ENCODE measurements around the gene BMI1.

The BMI1 gene

DNA sequence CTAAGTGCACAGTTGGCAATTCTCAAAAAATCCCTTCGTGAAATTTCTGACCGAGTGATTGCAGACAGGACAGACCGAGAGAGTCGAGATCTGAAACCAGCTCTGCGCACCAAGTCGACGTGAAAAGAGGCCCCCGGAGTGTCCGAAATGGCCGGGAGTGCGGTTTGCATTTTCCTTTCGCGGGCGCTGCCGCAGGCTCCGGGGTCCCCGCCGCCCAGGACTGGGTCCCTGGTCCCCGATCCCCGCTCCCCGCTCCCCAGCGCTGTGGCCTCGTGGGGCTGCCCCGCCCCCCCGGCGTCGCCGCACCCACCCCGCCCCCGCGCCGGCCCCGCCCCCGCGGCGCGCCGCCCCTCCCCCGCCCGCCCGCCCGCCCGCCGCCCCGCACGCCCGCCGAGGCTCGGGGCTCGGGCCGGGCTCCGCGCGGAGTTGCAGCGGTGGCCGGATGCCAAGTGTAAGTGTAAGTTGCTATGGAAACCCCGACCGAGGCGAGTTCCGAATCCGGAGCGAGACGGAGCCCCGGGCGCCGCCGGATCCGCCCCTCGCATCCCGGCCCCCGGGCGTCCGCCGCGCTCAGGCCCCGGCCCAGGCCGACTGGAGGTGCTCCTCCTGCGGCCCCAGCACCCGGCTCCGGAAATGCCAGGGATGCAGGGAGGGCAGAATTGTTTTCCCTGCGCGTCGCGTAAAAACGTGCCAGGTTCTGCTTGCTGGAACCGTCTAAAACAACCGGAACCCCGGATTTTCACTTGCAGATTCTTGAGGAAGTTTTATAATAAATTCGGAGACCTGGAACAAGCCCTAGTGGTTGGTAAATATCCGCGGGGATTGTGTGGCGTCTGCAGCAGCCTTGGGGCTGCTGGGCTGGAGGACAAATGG lies 4.6 kb downstream of the BMI1 start:
- H3K4me1 ChIP-seq (ENCODE audit: control insufficient read depth in 1 of 2, insufficient read depth in 2 of 2, low read length in 2 of 2) = peaks cover 3 to 5% of the 10 kb centered on the region in 2 experiments
- no peak overlapping the region for H3K18ac ChIP-seq (ENCODE audit: low read length)
- no peak overlapping the region for H3K27ac ChIP-seq (ENCODE audit: low read depth, low read length)
- no peak overlapping the region for H2BK5ac ChIP-seq (ENCODE audit: low read depth, low read length, poor library complexity)
- H2AK5ac ChIP-seq (ENCODE audit: low read length) = no peak overlapping the region
- peak overlapping the region; percentile 55 for H4K91ac ChIP-seq (ENCODE audit: low read depth, low read length)
- H3K23ac ChIP-seq (ENCODE audit: low read length) = no peak overlapping the region
- H2BK120ac ChIP-seq (ENCODE audit: insufficient read depth, low read length, poor library complexity) = no peak overlapping the region
- peak overlapping the region; percentile 93 for H3K4me2 ChIP-seq (ENCODE audit: low read length)
- no peak overlapping the region for H3K4ac ChIP-seq (ENCODE audit: low read depth, low read length)
- H3K27me3 ChIP-seq (ENCODE audit: insufficient read depth, low read length) = peaks cover 22% of the 10 kb centered on the region
- WGBS (ENCODE audit: extremely low coverage, insufficient coverage, insufficient read length) = no CpG with 5 or more reads among the region's 92 CpGs
- H2AFZ ChIP-seq (ENCODE audit: insufficient read depth, low read length, poor library complexity) = peak overlapping the region; percentile 63
- no peak overlapping the region for H3K9ac ChIP-seq (ENCODE audit: low read length)
- peak overlapping the region; percentile 66 for H3K14ac ChIP-seq (ENCODE audit: low read length)
- DNase-seq = peak; percentile 58 to 75
- peak overlapping the region; percentile 43 for H4K12ac ChIP-seq (ENCODE audit: low read depth, low read length)
- peaks cover 10% of the 10 kb centered on the region for H3K79me1 ChIP-seq (ENCODE audit: low read length)
- peak overlapping the region; percentile 71 for H3K4me3 ChIP-seq (ENCODE audit: low read depth, low read length)
- H2BK12ac ChIP-seq (ENCODE audit: low read length) = no peak overlapping the region
- peak overlapping the region; percentile 54 for H4K8ac ChIP-seq (ENCODE audit: low read depth, low read length)
- H3K36me3 ChIP-seq (ENCODE audit: control insufficient read depth in 1 of 2, insufficient read depth in 2 of 2, low read length in 2 of 2) = peaks cover 2 to 3% of the 10 kb centered on the region in 2 experiments
- H3K79me2 ChIP-seq (ENCODE audit: control insufficient read depth, insufficient read depth, low read length, poor library complexity) = peaks cover 5% of the 10 kb centered on the region
- no peaks in the 10 kb centered on the region for H3K9me3 ChIP-seq (ENCODE audit: insufficient read depth, low read depth, low read length)

DNA sequence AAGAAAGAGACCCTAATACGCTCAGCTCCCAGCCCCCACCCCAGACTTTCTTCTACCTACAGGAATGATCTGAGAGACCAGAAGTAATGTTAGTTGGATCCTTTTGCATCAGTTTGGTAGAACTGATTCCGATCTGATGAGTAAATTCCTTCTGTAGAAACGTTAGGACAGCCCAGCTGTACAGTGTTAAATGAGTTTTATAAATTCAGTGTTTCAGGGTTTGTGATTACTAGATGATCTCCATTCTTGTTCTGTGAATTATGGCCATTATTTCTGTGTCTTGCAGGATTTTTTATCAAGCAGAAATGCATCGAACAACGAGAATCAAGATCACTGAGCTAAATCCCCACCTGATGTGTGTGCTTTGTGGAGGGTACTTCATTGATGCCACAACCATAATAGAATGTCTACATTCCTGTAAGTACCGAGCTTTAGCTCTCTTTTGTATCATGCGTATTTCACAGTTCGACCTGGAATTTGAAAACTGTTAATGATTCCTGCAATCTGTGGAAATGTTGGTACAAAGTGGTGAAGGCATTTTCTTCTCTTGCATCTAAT lies 5.3 kb downstream of the BMI1 start:
- Histone ChIP-seq H2BK120ac (ENCODE audit: insufficient read depth, low read length, poor library complexity) (no peak overlapping the region), H3K79me1 (ENCODE audit: low read length) (peaks cover 8% of the 10 kb centered on the region), H3K79me2 (ENCODE audit: control insufficient read depth, insufficient read depth, low read length, poor library complexity) (peaks cover 3% of the 10 kb centered on the region), H3K27me3 (ENCODE audit: insufficient read depth, low read length) (peaks cover 22% of the 10 kb centered on the region), H2BK12ac (ENCODE audit: low read length) (no peak overlapping the region), H3K14ac (ENCODE audit: low read length) (no peak overlapping the region), H3K4ac (ENCODE audit: low read depth, low read length) (no peak overlapping the region), H2AK5ac (ENCODE audit: low read length) (no peak overlapping the region), H3K4me1 (ENCODE audit: control insufficient read depth in 1 of 2, insufficient read depth in 2 of 2, low read length in 2 of 2) (peaks cover 3 to 5% of the 10 kb centered on the region in 2 experiments), H2AFZ (ENCODE audit: insufficient read depth, low read length, poor library complexity) (peak overlapping the region; percentile 63), H3K4me3 (ENCODE audit: low read depth, low read length) (no peak overlapping the region), H3K36me3 (ENCODE audit: control insufficient read depth in 1 of 2, insufficient read depth in 2 of 2, low read length in 2 of 2) (peaks cover 2 to 3% of the 10 kb centered on the region in 2 experiments), H4K12ac (ENCODE audit: low read depth, low read length) (no peak overlapping the region), H4K8ac (ENCODE audit: low read depth, low read length) (no peak overlapping the region), H3K4me2 (ENCODE audit: low read length) (peak overlapping the region; percentile 92), H2BK5ac (ENCODE audit: low read depth, low read length, poor library complexity) (no peak overlapping the region), H3K23ac (ENCODE audit: low read length) (no peak overlapping the region), H3K27ac (ENCODE audit: low read depth, low read length) (no peak overlapping the region), H3K9ac (ENCODE audit: low read length) (no peak overlapping the region), H4K91ac (ENCODE audit: low read depth, low read length) (no peak overlapping the region), H3K9me3 (ENCODE audit: insufficient read depth, low read depth, low read length) (no peaks in the 10 kb centered on the region), H3K18ac (ENCODE audit: low read length) (no peak overlapping the region)
- no peak for DNase-seq
- WGBS (ENCODE audit: extremely low coverage, insufficient coverage, insufficient read length) = no CpG with 5 or more reads among the region's 8 CpGs

DNA sequence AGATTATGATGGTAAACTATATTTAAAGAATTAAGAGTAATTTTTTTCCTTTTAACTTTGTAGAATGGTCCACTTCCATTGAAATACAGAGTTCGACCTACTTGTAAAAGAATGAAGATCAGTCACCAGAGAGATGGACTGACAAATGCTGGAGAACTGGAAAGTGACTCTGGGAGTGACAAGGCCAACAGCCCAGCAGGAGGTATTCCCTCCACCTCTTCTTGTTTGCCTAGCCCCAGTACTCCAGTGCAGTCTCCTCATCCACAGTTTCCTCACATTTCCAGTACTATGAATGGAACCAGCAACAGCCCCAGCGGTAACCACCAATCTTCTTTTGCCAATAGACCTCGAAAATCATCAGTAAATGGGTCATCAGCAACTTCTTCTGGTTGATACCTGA lies 8.3 kb downstream of the BMI1 start:
- Histone ChIP-seq H3K9ac (ENCODE audit: low read length) (no peak overlapping the region), H3K27ac (ENCODE audit: low read depth, low read length) (no peak overlapping the region), H2AK5ac (ENCODE audit: low read length) (no peak overlapping the region), H3K4me1 (ENCODE audit: control insufficient read depth in 1 of 2, insufficient read depth in 2 of 2, low read length in 2 of 2) (peaks cover 7 to 8% of the 10 kb centered on the region in 2 experiments), H2BK120ac (ENCODE audit: insufficient read depth, low read length, poor library complexity) (no peak overlapping the region), H2AFZ (ENCODE audit: insufficient read depth, low read length, poor library complexity) (no peak overlapping the region), H3K36me3 (ENCODE audit: control insufficient read depth in 1 of 2, insufficient read depth in 2 of 2, low read length in 2 of 2) (peaks cover 2 to 3% of the 10 kb centered on the region in 2 experiments), H4K12ac (ENCODE audit: low read depth, low read length) (no peak overlapping the region), H3K4me2 (ENCODE audit: low read length) (no peak overlapping the region), H3K4me3 (ENCODE audit: low read depth, low read length) (no peak overlapping the region), H3K79me1 (ENCODE audit: low read length) (peaks cover 3% of the 10 kb centered on the region), H2BK12ac (ENCODE audit: low read length) (no peak overlapping the region), H3K9me3 (ENCODE audit: insufficient read depth, low read depth, low read length) (peaks cover 3% of the 10 kb centered on the region), H3K14ac (ENCODE audit: low read length) (no peak overlapping the region), H4K91ac (ENCODE audit: low read depth, low read length) (no peak overlapping the region), H2BK5ac (ENCODE audit: low read depth, low read length, poor library complexity) (no peak overlapping the region), H4K8ac (ENCODE audit: low read depth, low read length) (no peak overlapping the region), H3K27me3 (ENCODE audit: insufficient read depth, low read length) (peaks cover 18% of the 10 kb centered on the region), H3K4ac (ENCODE audit: low read depth, low read length) (no peak overlapping the region), H3K23ac (ENCODE audit: low read length) (no peak overlapping the region), H3K18ac (ENCODE audit: low read length) (no peak overlapping the region), H3K79me2 (ENCODE audit: control insufficient read depth, insufficient read depth, low read length, poor library complexity) (no peaks in the 10 kb centered on the region)
- DNase-seq = no peak
- no CpG with 5 or more reads among the region's 3 CpGs for WGBS (ENCODE audit: extremely low coverage, insufficient coverage, insufficient read length)

DNA sequence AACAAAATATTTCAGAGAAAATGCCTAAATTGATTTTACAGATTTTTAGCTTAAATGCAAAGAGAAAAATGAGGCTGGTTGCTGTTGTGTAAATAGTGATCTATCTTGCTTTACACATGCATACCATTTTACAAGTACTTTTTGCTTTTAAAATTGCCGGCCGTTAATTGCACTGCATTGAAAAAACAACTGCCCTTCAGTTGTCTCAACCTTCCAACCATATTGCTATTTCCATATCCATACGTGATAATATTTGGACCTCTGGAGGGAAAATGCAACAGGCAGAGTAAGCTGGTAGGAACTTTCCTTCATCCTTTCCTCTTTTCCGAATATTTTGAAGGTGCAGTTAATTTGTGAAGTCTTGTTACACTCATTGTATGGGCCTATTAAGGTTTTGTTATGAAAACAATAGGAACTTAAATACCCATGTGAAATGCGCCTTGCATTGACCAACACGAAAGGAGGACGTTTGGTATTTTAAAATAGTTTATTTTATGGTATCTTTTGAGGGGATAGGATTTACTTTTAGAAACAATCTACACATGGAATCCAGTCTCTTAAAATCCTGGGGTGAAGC lies 11.3 kb downstream of the BMI1 start:
- no peak overlapping the region for H3K14ac ChIP-seq (ENCODE audit: low read length)
- DNase-seq = no peak
- no peak overlapping the region for H4K8ac ChIP-seq (ENCODE audit: low read depth, low read length)
- no peak overlapping the region for H3K18ac ChIP-seq (ENCODE audit: low read length)
- no peak overlapping the region for H3K9ac ChIP-seq (ENCODE audit: low read length)
- H2BK5ac ChIP-seq (ENCODE audit: low read depth, low read length, poor library complexity) = no peak overlapping the region
- H3K27me3 ChIP-seq (ENCODE audit: insufficient read depth, low read length) = peaks cover 49% of the 10 kb centered on the region
- no peaks in the 10 kb centered on the region for H3K79me1 ChIP-seq (ENCODE audit: low read length)
- no peak overlapping the region for H3K23ac ChIP-seq (ENCODE audit: low read length)
- no peak overlapping the region for H3K4ac ChIP-seq (ENCODE audit: low read depth, low read length)
- H3K79me2 ChIP-seq (ENCODE audit: control insufficient read depth, insufficient read depth, low read length, poor library complexity) = no peaks in the 10 kb centered on the region
- peaks cover 17 to 24% of the 10 kb centered on the region in 2 experiments for H3K4me1 ChIP-seq (ENCODE audit: control insufficient read depth in 1 of 2, insufficient read depth in 2 of 2, low read length in 2 of 2)
- no peak overlapping the region for H2AK5ac ChIP-seq (ENCODE audit: low read length)
- no peak overlapping the region for H4K12ac ChIP-seq (ENCODE audit: low read depth, low read length)
- no peak overlapping the region for H3K4me2 ChIP-seq (ENCODE audit: low read length)
- H2BK120ac ChIP-seq (ENCODE audit: insufficient read depth, low read length, poor library complexity) = no peak overlapping the region
- no peak overlapping the region for H3K27ac ChIP-seq (ENCODE audit: low read depth, low read length)
- H3K9me3 ChIP-seq (ENCODE audit: insufficient read depth, low read depth, low read length) = peaks cover 13% of the 10 kb centered on the region
- H3K4me3 ChIP-seq (ENCODE audit: low read depth, low read length) = no peak overlapping the region
- no peak overlapping the region for H4K91ac ChIP-seq (ENCODE audit: low read depth, low read length)
- WGBS (ENCODE audit: extremely low coverage, insufficient coverage, insufficient read length) = no CpG with 5 or more reads among the region's 7 CpGs
- no peak overlapping the region for H2BK12ac ChIP-seq (ENCODE audit: low read length)
- peaks cover 2 to 3% of the 10 kb centered on the region in 2 experiments for H3K36me3 ChIP-seq (ENCODE audit: control insufficient read depth in 1 of 2, insufficient read depth in 2 of 2, low read length in 2 of 2)
- no peak overlapping the region for H2AFZ ChIP-seq (ENCODE audit: insufficient read depth, low read length, poor library complexity)
